Mesodermal cell (in vitro differentiated cells): ENCODE results near the gene HK1.

Experiments
- H3K27ac ChIP-seq: 2 replicates; pipeline ENCODE4 v1.7.0; 2013; ENCODE audit warnings: mild to moderate bottlenecking, low read depth, low read length, moderate library complexity; ENCODE audit not compliant: severe bottlenecking
- H3K36me3 ChIP-seq: 2 replicates; pipeline ENCODE4 v1.7.1; 2013; ENCODE audit warnings: mild to moderate bottlenecking, low read length, moderate library complexity; ENCODE audit not compliant: control insufficient read depth, insufficient read depth
- H3K4me1 ChIP-seq: one replicate; pipeline ENCODE4 v1.7.1; 2013; ENCODE audit warnings: mild to moderate bottlenecking, low read length; ENCODE audit not compliant: insufficient read depth, control insufficient read depth, poor library complexity, severe bottlenecking
- H3K4me3 ChIP-seq: 2 replicates; pipeline ENCODE4 v1.7.0; 2013; ENCODE audit warnings: low read length, control low read depth, mild to moderate bottlenecking; ENCODE audit not compliant: insufficient read depth, poor library complexity, severe bottlenecking; ENCODE audit errors: extremely low read depth
- H3K9me3 ChIP-seq: 2 replicates; pipeline ENCODE4 v1.7.1; 2013; ENCODE audit warnings: mild to moderate bottlenecking, low read length, moderate library complexity; ENCODE audit not compliant: control insufficient read depth
- WGBS, 2 experiments: methylation state at CpG; one replicate each; pipeline ENCODE4 v1.1.5; 2013; ENCODE audit warnings: missing lambda C conversion rate in 2 of 2; ENCODE audit not compliant: insufficient coverage in 2 of 2; 5-methylcytosine and 5-hydroxymethylcytosine counted together

HK1 gene

GRCh38 chr10:69376662-69377061 is 98.4 kb downstream of the HK1 start:
- Histone ChIP-seq H3K4me3 (no peak overlapping the region), H3K36me3 (peaks cover 70% of the 10 kb centered on the region), H3K9me3 (no peaks in the 10 kb centered on the region), H3K4me1 (peaks cover 28% of the 10 kb centered on the region), H3K27ac (no peak overlapping the region)
- WGBS, 2 experiments = 95 to 96% methylated on average over 8 to 11 of the region's 11 CpGs

- H3K4me3 ChIP-seq = no peak overlapping the region
- no peak overlapping the region for H3K27ac ChIP-seq
- H3K36me3 ChIP-seq = peaks cover 70% of the 10 kb centered on the region
- H3K9me3 ChIP-seq = no peaks in the 10 kb centered on the region
- H3K4me1 ChIP-seq = peaks cover 28% of the 10 kb centered on the region
- WGBS, 2 experiments = 86 to 100% methylated on average over 4 to 6 of the region's 6 CpGs
Observed at GRCh38 chr10:69377191-69377590, 98.9 kb downstream of the HK1 start.

GRCh38 chr10:69377933-69378332 is 99.6 kb downstream of the HK1 start:
- peaks cover 73% of the 10 kb centered on the region for H3K36me3 ChIP-seq
- H3K9me3 ChIP-seq = no peaks in the 10 kb centered on the region
- peaks cover 29% of the 10 kb centered on the region for H3K4me1 ChIP-seq
- H3K4me3 ChIP-seq = no peak overlapping the region
- H3K27ac ChIP-seq = peak overlapping the region; percentile 30
- 40% methylated on average over 3 of the region's 3 CpGs; no CpG with 5 or more reads in 1 of the 2 experiments for WGBS, 2 experiments

GRCh38 chr10:69379800-69380199 is 101.5 kb downstream of the HK1 start:
- Histone ChIP-seq H3K27ac (no peak overlapping the region), H3K9me3 (no peaks in the 10 kb centered on the region), H3K36me3 (peaks cover 80% of the 10 kb centered on the region), H3K4me1 (peaks cover 33% of the 10 kb centered on the region), H3K4me3 (no peak overlapping the region)
- WGBS, 2 experiments = 92 to 93% methylated on average over 13 to 16 of the region's 16 CpGs

GRCh38 chr10:69382382-69383117 is 104.3 kb downstream of the HK1 start:
- no peak overlapping the region for H3K27ac ChIP-seq
- peaks cover 14% of the 10 kb centered on the region for H3K4me1 ChIP-seq
- peaks cover 91% of the 10 kb centered on the region for H3K36me3 ChIP-seq
- H3K9me3 ChIP-seq = no peaks in the 10 kb centered on the region
- WGBS, 2 experiments = 91 to 93% methylated on average over 16 to 20 of the region's 26 CpGs
- no peak overlapping the region for H3K4me3 ChIP-seq

GRCh38 chr10:69383558-69383957 is 105.3 kb downstream of the HK1 start:
- WGBS, 2 experiments = 78 to 93% methylated on average over 3 of the region's 3 CpGs
- Histone ChIP-seq H3K36me3 (peaks cover 91% of the 10 kb centered on the region), H3K4me3 (no peak overlapping the region), H3K27ac (no peak overlapping the region), H3K4me1 (peaks cover 5% of the 10 kb centered on the region), H3K9me3 (no peaks in the 10 kb centered on the region)

GRCh38 chr10:69384320-69384719 is 106.0 kb downstream of the HK1 start:
- H3K9me3 ChIP-seq = no peaks in the 10 kb centered on the region
- peaks cover 6% of the 10 kb centered on the region for H3K4me1 ChIP-seq
- no peak overlapping the region for H3K4me3 ChIP-seq
- H3K27ac ChIP-seq = no peak overlapping the region
- peaks cover 93% of the 10 kb centered on the region for H3K36me3 ChIP-seq
- 94 to 97% methylated on average over 10 of the region's 10 CpGs for WGBS, 2 experiments

GRCh38 chr10:69385454-69386350 is 107.4 kb downstream of the HK1 start:
- Histone ChIP-seq H3K4me1 (peaks cover 16% of the 10 kb centered on the region), H3K4me3 (no peak overlapping the region), H3K36me3 (peaks cover 93% of the 10 kb centered on the region), H3K27ac (no peak overlapping the region), H3K9me3 (no peaks in the 10 kb centered on the region)
- 95 to 100% methylated on average over 1 to 7 of the region's 11 CpGs for WGBS, 2 experiments

GRCh38 chr10:69387500-69387899 is 109.2 kb downstream of the HK1 start:
- H3K4me3 ChIP-seq = no peak overlapping the region
- H3K9me3 ChIP-seq = no peaks in the 10 kb centered on the region
- WGBS, 2 experiments = 100% methylated on average over 1 of the region's 3 CpGs; no CpG with 5 or more reads in 1 of the 2 experiments
- H3K36me3 ChIP-seq = peaks cover 92% of the 10 kb centered on the region
- no peak overlapping the region for H3K27ac ChIP-seq
- H3K4me1 ChIP-seq = peaks cover 16% of the 10 kb centered on the region

GRCh38 chr10:69388488-69388887 is 110.2 kb downstream of the HK1 start:
- Histone ChIP-seq H3K4me3 (no peak overlapping the region), H3K27ac (no peak overlapping the region), H3K36me3 (peaks cover 89% of the 10 kb centered on the region), H3K9me3 (no peaks in the 10 kb centered on the region), H3K4me1 (peaks cover 13% of the 10 kb centered on the region)
- 100% methylated on average over 1 to 2 of the region's 2 CpGs for WGBS, 2 experiments
